ENCODE results near the gene CCSAP.

DNA sequence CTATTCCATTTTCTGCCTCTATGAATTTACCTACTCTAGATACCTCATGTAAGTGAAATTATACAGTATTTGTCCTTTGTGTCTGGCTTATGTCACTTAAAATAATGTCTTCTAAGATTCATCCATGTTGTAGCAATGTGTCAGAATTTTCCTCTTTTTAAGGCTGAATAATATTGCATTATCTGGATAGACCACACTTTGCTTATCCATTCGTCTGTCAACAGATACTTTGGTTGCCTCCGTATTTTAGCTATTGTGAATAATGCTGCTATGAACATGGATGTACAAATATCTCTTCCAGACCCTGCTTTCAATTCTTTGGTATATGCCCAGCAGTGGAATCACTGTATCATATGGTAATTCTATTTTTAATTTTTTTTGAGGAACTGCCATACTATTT lies 10.1 kb upstream of the CCSAP start:
- TF ChIP-seq, protein P1, sequence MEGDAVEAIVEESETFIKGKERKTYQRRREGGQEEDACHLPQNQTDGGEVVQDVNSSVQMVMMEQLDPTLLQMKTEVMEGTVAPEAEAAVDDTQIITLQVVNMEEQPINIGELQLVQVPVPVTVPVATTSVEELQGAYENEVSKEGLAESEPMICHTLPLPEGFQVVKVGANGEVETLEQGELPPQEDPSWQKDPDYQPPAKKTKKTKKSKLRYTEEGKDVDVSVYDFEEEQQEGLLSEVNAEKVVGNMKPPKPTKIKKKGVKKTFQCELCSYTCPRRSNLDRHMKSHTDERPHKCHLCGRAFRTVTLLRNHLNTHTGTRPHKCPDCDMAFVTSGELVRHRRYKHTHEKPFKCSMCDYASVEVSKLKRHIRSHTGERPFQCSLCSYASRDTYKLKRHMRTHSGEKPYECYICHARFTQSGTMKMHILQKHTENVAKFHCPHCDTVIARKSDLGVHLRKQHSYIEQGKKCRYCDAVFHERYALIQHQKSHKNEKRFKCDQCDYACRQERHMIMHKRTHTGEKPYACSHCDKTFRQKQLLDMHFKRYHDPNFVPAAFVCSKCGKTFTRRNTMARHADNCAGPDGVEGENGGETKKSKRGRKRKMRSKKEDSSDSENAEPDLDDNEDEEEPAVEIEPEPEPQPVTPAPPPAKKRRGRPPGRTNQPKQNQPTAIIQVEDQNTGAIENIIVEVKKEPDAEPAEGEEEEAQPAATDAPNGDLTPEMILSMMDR (conservative IDR thresholded peaks at IDR 0.05 in 1 of 2, IDR thresholded peaks at IDR 0.05 in 1 of 2; ENCODE audit: low read depth in 1 of 2, low read length in 2 of 2), result no peak
- no peak for TF ChIP-seq EZH2 (IDR thresholded peaks at IDR 0.05; ENCODE audit: low read length, missing control alignments)

All from fibroblast of lung (primary cell).